Suprapubic skin (tissue), 4 donors: ENCODE data around the gene HK3. TPM values are rescaled to one million over a fixed set of nuclear protein-coding genes. Genes with fewer than 3 reads are reported as not detected.

Source experiments
- DNase-seq, 2 donors: peaks; one replicate each; pipeline ENCODE4 v3.0.0-alpha.2; 2019; ENCODE audit warnings: low spot score in 2 of 2
- H3K27ac ChIP-seq: fragments of 200-600 bp; sonication (generic); one replicate; pipeline ENCODE4 v1.5.1; 2019
- H3K27me3 ChIP-seq: fragments of 200-600 bp; sonication (generic); one replicate; pipeline ENCODE4 v1.5.1; 2019
- H3K36me3 ChIP-seq: fragments of 200-600 bp; sonication (generic); one replicate; pipeline ENCODE4 v1.5.1; 2019
- H3K4me1 ChIP-seq: fragments of 200-600 bp; sonication (generic); one replicate; pipeline ENCODE4 v1.5.1; 2019
- H3K4me3 ChIP-seq: fragments of 200-600 bp; sonication (generic); one replicate; pipeline ENCODE4 v1.5.1; 2019; ENCODE audit warnings: mild to moderate bottlenecking
- H3K9me3 ChIP-seq: fragments of 200-600 bp; sonication (generic); one replicate; pipeline ENCODE4 v1.5.1; 2019
- CTCF ChIP-seq, 2 donors: fragments of 200-600 bp in 1 of 2; fragments of 450-650 bp in 1 of 2; sonication (generic) in 1 of 2; IDR thresholded peaks; one replicate each; pipeline ENCODE4 v1.5.1; 2016 to 2019; ENCODE audit warnings: antibody characterized with exemption in 2 of 2, mild to moderate bottlenecking in 1 of 2, moderate library complexity in 1 of 2
- EP300 ChIP-seq: sonication (generic); formaldehyde crosslinking; IDR thresholded peaks from one replicate; pipeline ENCODE4 v1.6.1; 2017; ENCODE audit warnings: antibody characterized with exemption
- POLR2A ChIP-seq, 2 donors: fragments of 450-650 bp; IDR thresholded peaks; one replicate each; pipeline ENCODE4 v1.6.1; 2017; ENCODE audit warnings: antibody characterized with exemption in 2 of 2, mild to moderate bottlenecking in 2 of 2, moderate library complexity in 2 of 2
- POLR2AphosphoS5 ChIP-seq, 3 donors: sonication (generic); formaldehyde crosslinking; IDR thresholded peaks; one replicate each; pipeline ENCODE4 v1.6.1; 2017; ENCODE audit warnings: antibody characterized with exemption in 3 of 3
- WGBS: methylation state at CpG from one replicate; pipeline ENCODE4 v1.1.5; 2018; 5-methylcytosine and 5-hydroxymethylcytosine counted together
- total RNA-seq, 4 donors: library from RNA; depleted of rRNA; stranded (reverse); fragments of >200 nt; gene quantifications; one replicate each; pipeline ENCODE4 v1.1.0, GENCODE V29; 2016

Gene HK3
- total RNA-seq, 4 donors from 2014 or later, result 0.16 to 1.0 (median 0.83) TPM

DNA sequence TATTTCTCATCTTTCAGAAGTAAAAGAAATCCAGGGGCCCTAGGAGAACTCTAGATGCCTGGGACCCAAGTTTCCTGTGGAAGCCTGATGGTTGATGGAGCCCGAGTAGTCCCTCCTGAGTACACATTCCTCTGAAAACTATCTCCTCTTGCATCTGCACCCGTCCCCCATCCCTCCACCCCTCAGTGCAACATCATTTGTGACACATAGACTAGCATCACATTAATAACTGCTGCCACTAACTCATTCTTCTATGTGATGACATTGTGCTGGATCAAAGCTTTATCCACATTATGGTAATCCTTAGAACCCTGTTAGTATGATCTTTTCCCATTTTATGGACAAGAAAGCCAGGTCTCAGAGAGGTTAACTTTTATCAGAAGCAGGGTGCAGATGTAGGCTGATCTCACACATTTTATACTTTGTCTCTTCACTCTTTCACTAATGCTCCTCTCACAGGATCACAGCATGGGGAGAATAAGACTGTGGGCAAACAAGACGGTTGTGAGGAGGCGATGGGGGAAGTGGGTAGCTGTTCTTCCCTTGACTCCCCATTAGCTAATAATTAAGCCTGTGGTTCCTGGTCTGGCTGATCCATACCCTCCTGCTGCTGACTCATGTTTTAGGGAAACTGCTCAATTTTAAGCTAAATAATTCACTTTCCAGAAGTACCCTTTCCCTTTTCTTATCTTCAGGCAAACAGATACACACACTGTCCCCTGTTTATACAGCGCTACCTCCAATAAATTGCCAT lies 3.9 kb upstream of the HK3 start:
- no peaks in the 10 kb centered on the region for H3K9me3 ChIP-seq
- H3K4me3 ChIP-seq, result no peak overlapping the region
- TF ChIP-seq POLR2A (IDR thresholded peaks at IDR 0.05) (no peak), CTCF (IDR thresholded peaks at IDR 0.05) (no peak), EP300 (no peak), POLR2AphosphoS5 (IDR thresholded peaks at IDR 0.05) (no peak)
- H3K4me1 ChIP-seq, result no peaks in the 10 kb centered on the region
- DNase-seq, result no peak
- H3K27me3 ChIP-seq, result no peaks in the 10 kb centered on the region
- 86% methylated on average over 5 of the region's 5 CpGs for WGBS
- peaks cover 59% of the 10 kb centered on the region for H3K36me3 ChIP-seq
- H3K27ac ChIP-seq, result no peak overlapping the region

DNA sequence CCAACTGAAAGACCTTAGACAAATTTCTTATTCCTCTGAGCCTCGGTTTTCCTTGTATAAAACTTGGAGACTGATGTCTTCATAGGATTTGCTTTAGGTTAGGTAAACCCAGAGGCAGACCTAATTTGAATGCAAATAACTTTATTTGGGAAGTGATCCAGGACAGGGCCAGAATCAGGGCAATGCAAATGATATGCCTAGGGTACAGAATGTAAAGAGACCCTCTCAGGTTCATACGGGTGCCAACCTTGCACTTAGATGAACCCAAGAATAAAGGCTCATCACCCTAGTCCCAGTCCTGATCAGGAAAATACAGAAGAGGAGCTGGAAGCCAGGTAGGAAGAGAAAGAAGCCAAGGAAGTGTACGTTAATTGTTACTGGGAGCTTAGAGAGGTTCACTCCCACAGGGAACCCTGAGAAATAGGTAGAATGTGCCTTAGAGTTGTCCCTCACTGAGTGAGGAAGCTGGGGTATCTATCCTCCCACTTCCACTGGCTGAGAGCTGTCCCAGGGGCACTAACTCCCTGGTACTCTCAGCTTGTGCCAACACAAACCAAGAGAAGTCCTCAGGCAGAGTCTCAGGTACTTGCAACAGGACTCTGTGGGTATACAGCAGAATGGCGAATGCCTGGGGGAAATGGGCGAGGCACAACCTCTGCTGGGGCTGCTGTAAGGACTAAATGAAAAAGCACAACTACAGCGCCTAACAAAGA lies 3.1 kb upstream of the HK3 start:
- no peaks in the 10 kb centered on the region for H3K27me3 ChIP-seq
- no peak for DNase-seq
- H3K27ac ChIP-seq, result no peak overlapping the region
- H3K4me1 ChIP-seq, result no peaks in the 10 kb centered on the region
- peaks cover 51% of the 10 kb centered on the region for H3K36me3 ChIP-seq
- TF ChIP-seq CTCF (IDR thresholded peaks at IDR 0.05) (no peak), EP300 (no peak), POLR2A (IDR thresholded peaks at IDR 0.05) (no peak), POLR2AphosphoS5 (IDR thresholded peaks at IDR 0.05) (no peak)
- 85% methylated on average over 6 of the region's 6 CpGs for WGBS
- H3K4me3 ChIP-seq, result no peak overlapping the region
- no peaks in the 10 kb centered on the region for H3K9me3 ChIP-seq

- no peak for DNase-seq
- H3K4me1 ChIP-seq, result no peaks in the 10 kb centered on the region
- WGBS, result 89% methylated on average over 12 of the region's 12 CpGs
- H3K27ac ChIP-seq, result no peak overlapping the region
- H3K27me3 ChIP-seq, result no peaks in the 10 kb centered on the region
- no peak overlapping the region for H3K4me3 ChIP-seq
- H3K9me3 ChIP-seq, result no peaks in the 10 kb centered on the region
- peaks cover 43% of the 10 kb centered on the region for H3K36me3 ChIP-seq
- no peak for TF ChIP-seq POLR2AphosphoS5 (IDR thresholded peaks at IDR 0.05)
- TF ChIP-seq CTCF (IDR thresholded peaks at IDR 0.05), result no peak
- TF ChIP-seq POLR2A (IDR thresholded peaks at IDR 0.05), result no peak
- TF ChIP-seq EP300, result no peak
Observed at GRCh38 chr5:176901260-176902101, 2.3 kb upstream of the HK3 start.

GRCh38 chr5:176900780-176901204 lies 1.6 kb upstream of the HK3 start:
- DNase-seq, result no peak
- Histone ChIP-seq H3K36me3 (peaks cover 36% of the 10 kb centered on the region), H3K9me3 (no peaks in the 10 kb centered on the region), H3K4me3 (no peak overlapping the region), H3K27ac (no peak overlapping the region), H3K4me1 (no peaks in the 10 kb centered on the region), H3K27me3 (no peaks in the 10 kb centered on the region)
- 73% methylated on average over 7 of the region's 7 CpGs for WGBS
- TF ChIP-seq EP300 (no peak), POLR2AphosphoS5 (IDR thresholded peaks at IDR 0.05) (no peak), POLR2A (IDR thresholded peaks at IDR 0.05) (no peak), CTCF (IDR thresholded peaks at IDR 0.05) (no peak)
